ENCODE data around the gene COL2A1. TPM values are rescaled to one million over a fixed set of nuclear protein-coding genes. Genes with fewer than 3 reads are reported as not detected.

COL2A1 gene
- total RNA-seq, 4 donors from 2014 or later, result 0.16 to 4.2 (median 1.9) TPM

DNA sequence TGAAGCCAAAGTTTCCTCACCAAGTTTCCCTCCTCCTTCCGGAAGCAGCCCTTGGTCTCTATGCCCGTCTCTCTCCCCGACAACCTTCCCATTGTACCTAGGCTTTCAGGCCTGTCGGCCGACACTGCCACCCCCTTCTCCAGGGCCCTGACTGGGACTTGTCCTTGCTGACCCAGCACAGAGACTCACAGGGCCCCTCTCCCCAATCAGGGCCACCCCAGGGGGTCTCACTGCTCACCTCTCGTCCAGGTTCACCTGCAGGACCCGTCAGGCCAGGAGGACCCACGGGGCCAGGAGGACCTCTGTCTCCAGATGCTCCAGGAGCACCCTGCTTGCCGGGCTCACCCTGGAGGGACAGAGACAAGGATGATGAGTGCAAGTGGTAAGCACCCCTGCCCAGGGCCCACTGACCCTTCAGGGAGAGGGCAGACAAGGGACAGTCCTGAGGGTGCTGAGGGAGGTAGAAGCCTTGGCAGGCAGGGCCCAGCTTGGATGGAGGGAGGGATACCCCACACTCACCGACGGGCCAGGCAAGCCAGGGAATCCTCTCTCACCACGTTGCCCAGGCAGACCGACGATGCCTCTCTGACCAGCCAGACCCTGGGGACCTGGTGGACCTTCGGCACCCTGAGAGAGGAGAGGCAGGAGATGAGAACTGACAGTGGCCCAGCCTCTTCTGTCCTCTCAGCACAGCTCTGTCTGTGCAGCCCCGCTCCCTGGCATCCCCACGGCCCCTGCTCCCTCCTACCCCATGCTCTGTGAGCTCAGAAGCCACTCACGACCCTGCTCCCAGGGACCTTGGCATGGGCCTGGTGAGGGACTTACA, 26.3 kb downstream of the COL2A1 start:
- no peak overlapping the region for H3K27ac ChIP-seq
- no peak overlapping the region for H3K4me3 ChIP-seq
- TF ChIP-seq POLR2A (IDR thresholded peaks at IDR 0.05), result no peak
- TF ChIP-seq, protein P1, sequence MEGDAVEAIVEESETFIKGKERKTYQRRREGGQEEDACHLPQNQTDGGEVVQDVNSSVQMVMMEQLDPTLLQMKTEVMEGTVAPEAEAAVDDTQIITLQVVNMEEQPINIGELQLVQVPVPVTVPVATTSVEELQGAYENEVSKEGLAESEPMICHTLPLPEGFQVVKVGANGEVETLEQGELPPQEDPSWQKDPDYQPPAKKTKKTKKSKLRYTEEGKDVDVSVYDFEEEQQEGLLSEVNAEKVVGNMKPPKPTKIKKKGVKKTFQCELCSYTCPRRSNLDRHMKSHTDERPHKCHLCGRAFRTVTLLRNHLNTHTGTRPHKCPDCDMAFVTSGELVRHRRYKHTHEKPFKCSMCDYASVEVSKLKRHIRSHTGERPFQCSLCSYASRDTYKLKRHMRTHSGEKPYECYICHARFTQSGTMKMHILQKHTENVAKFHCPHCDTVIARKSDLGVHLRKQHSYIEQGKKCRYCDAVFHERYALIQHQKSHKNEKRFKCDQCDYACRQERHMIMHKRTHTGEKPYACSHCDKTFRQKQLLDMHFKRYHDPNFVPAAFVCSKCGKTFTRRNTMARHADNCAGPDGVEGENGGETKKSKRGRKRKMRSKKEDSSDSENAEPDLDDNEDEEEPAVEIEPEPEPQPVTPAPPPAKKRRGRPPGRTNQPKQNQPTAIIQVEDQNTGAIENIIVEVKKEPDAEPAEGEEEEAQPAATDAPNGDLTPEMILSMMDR (IDR thresholded peaks at IDR 0.05), result no peak
- TF ChIP-seq POLR2AphosphoS5 (IDR thresholded peaks at IDR 0.05), result no peak
- TF ChIP-seq EP300 (IDR thresholded peaks at IDR 0.05; ENCODE audit: low read depth), result no peak
- no peak for DNase-seq
- peaks cover 3% of the 10 kb centered on the region for H3K27me3 ChIP-seq
- intact Hi-C loops (cut with DNase I; ENCODE audit: low total_unique reads) (no loop called here), in situ Hi-C loops (cut with MboI; ENCODE audit: low pct_ligation_motif_present in 1 of 4, low pct_unique_long_range_greater_than_20kb in 1 of 4, low sequenced_read_pairs in 3 of 4) (no loop called here)
- no peaks in the 10 kb centered on the region for H3K36me3 ChIP-seq
- peaks cover 0 to 7% (median 2%) of the 10 kb centered on the region in 4 donors for H3K4me1 ChIP-seq
- no peaks in the 10 kb centered on the region for H3K9me3 ChIP-seq
- WGBS, 2 donors (ENCODE audit: low coverage in 1 of 2), result 82% methylated on average over 16 of the region's 18 CpGs; no CpG with 5 or more reads in 1 of the 2 donors

DNA sequence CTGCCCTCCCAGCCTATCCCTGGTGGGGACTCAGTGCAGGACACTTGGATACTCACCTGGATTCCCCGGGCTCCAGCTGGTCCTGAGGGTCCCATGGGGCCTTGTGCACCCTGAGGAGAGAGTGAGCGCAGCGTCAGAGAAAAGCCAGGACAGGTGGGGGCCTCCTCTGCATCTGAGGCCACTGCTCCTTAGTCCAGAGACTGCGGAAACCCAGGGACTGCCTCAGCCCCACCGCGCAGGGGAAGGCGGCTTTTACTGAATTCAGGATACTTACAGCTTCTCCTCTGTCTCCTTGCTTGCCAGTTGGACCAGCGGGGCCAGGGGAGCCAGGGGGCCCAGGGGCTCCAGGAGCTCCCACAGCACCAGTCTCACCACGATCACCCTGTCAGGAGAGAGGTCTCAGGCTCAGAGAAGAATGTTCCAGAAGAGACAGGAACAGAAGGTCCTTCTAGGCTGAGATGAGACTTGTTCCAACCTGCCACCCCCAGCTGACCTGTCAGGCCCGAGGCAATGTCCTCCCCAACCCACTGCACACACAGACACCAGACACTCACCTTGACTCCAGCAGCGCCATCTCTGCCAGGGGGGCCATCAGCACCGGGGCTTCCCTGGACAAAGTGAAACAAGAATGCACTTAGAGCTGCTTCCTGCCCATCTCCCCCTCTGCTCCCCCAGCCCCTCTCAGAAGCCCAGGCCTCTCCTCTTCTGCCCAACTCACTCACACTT, 27.1 kb downstream of the COL2A1 start:
- Histone ChIP-seq H3K4me3 (no peak overlapping the region), H3K9me3 (no peaks in the 10 kb centered on the region), H3K27ac (no peak overlapping the region), H3K27me3 (peaks cover 3% of the 10 kb centered on the region), H3K36me3 (no peaks in the 10 kb centered on the region), H3K4me1 (peaks cover 0 to 7% (median 2%) of the 10 kb centered on the region in 4 donors)
- 80% methylated on average over 9 of the region's 12 CpGs; no CpG with 5 or more reads in 1 of the 2 donors for WGBS, 2 donors (ENCODE audit: low coverage in 1 of 2)
- intact Hi-C loops (cut with DNase I; ENCODE audit: low total_unique reads), result no loop called here
- in situ Hi-C loops (cut with MboI; ENCODE audit: low pct_ligation_motif_present in 1 of 4, low pct_unique_long_range_greater_than_20kb in 1 of 4, low sequenced_read_pairs in 3 of 4), result no loop called here
- no peak for DNase-seq
- no peak for TF ChIP-seq POLR2AphosphoS5 (IDR thresholded peaks at IDR 0.05)
- TF ChIP-seq, protein P1 (IDR thresholded peaks at IDR 0.05), result no peak
- TF ChIP-seq EP300 (IDR thresholded peaks at IDR 0.05; ENCODE audit: low read depth), result no peak
- no peak for TF ChIP-seq POLR2A (IDR thresholded peaks at IDR 0.05)

DNA sequence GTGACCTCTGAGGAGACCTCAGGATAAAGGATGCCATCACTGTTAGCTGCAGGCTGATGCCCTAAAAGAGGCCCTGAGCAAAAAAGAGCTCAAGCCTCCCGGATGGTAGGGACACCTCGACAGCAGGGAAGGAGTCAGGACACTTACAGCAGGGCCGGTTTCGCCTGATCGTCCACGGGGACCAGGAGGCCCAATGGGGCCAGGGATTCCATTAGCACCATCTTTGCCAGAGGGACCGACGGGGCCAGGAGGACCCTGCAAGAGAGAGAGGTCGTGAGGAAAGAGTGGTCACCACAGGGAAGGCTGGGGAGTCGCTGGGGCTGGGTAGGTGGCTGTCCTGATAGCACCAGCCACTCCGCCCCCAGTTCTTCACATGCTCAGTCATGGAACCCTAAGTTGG, 28.5 kb downstream of the COL2A1 start:
- no peaks in the 10 kb centered on the region for H3K36me3 ChIP-seq
- in situ Hi-C loops (cut with MboI; ENCODE audit: low pct_ligation_motif_present in 1 of 4, low pct_unique_long_range_greater_than_20kb in 1 of 4, low sequenced_read_pairs in 3 of 4), result no loop called here
- no peaks in the 10 kb centered on the region for H3K9me3 ChIP-seq
- no peak overlapping the region for H3K27ac ChIP-seq
- H3K4me3 ChIP-seq, result no peak overlapping the region
- no peaks in the 10 kb centered on the region for H3K27me3 ChIP-seq
- H3K4me1 ChIP-seq, result no peaks in the 10 kb centered on the region
- DNase-seq, result no peak
- intact Hi-C loops (cut with DNase I; ENCODE audit: low total_unique reads), result no loop called here
- TF ChIP-seq POLR2AphosphoS5 (IDR thresholded peaks at IDR 0.05), result no peak
- TF ChIP-seq, protein P1 (IDR thresholded peaks at IDR 0.05), result no peak
- TF ChIP-seq EP300 (IDR thresholded peaks at IDR 0.05; ENCODE audit: low read depth), result no peak
- TF ChIP-seq POLR2A (IDR thresholded peaks at IDR 0.05), result no peak
- 97% methylated on average over 11 of the region's 11 CpGs; no CpG with 5 or more reads in 1 of the 2 donors for WGBS, 2 donors (ENCODE audit: low coverage in 1 of 2)

DNA sequence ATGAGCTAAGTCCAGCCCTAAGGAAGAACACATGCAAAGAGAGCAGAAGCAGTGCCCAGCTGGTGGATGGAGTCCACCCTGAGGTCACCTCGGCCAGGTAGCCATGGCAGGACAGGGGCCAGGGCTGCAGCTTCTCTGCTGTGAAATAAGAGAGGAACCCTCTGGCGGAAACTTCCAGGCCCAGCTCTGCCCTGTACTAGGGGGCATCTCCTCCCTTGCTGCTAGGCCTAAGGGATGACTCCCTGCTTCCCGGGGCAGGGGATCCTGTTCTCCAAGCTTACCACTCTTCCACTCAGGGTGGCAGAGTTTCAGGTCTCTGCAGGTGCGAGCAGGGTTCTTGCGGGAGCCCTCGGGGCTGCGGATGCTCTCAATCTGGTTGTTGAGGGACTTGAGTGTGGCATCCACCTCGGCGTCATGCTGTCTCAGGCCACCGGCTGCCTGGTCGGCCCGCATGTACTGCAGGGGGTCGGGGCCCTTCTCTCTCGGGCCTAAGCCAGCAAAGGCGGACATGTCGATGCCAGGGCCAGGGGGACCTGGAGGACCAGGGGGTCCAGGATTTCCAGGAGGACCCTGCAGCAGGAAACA, 29.1 kb downstream of the COL2A1 start:
- WGBS, 2 donors (ENCODE audit: low coverage in 1 of 2), result 95% methylated on average over 16 of the region's 16 CpGs; no CpG with 5 or more reads in 1 of the 2 donors
- in situ Hi-C loops (cut with MboI; ENCODE audit: low pct_ligation_motif_present in 1 of 4, low pct_unique_long_range_greater_than_20kb in 1 of 4, low sequenced_read_pairs in 3 of 4), result no loop called here
- TF ChIP-seq POLR2AphosphoS5 (IDR thresholded peaks at IDR 0.05) (no peak), POLR2A (IDR thresholded peaks at IDR 0.05) (no peak), EP300 (IDR thresholded peaks at IDR 0.05; ENCODE audit: low read depth) (no peak)
- TF ChIP-seq, protein P1 (IDR thresholded peaks at IDR 0.05), result no peak

More for the DNA sequence above, 29.1 kb downstream of the COL2A1 start:
- Histone ChIP-seq H3K4me3 (no peak overlapping the region), H3K27me3 (no peaks in the 10 kb centered on the region), H3K36me3 (no peaks in the 10 kb centered on the region), H3K27ac (no peak overlapping the region), H3K9me3 (no peaks in the 10 kb centered on the region), H3K4me1 (no peaks in the 10 kb centered on the region)
- DNase-seq, result no peak
- intact Hi-C loops (cut with DNase I; ENCODE audit: low total_unique reads), result no loop called here

All from transverse colon (tissue), 4 donors.